Right lobe of liver (tissue), 4 donors: Measurements from ENCODE around the gene CLDN4.

Experiments used
- POLR2A ChIP-seq: fragments of 450-650 bp; IDR thresholded peaks from one replicate; pipeline ENCODE4 v1.6.1; 2017; ENCODE audit warnings: antibody characterized with exemption, mild to moderate bottlenecking
- TF ChIP-seq, protein P1 (sequence below), 4 donors: fragments of 200-600 bp in 3 of 4; fragments of 450-650 bp in 1 of 4; IDR thresholded peaks; one replicate each; pipeline versions ENCODE4 v1.5.1 to v1.8.0; 2016 to 2022; ENCODE audit warnings: antibody characterized with exemption in 4 of 4, mild to moderate bottlenecking in 2 of 4
- donor health status: DM: no; HTN: no; CAD: no.
- donor health status: DM: no; HTN: no; CAD: no.
- donor health status: DM: no; HTN: yes; CAD: no.

DNA sequence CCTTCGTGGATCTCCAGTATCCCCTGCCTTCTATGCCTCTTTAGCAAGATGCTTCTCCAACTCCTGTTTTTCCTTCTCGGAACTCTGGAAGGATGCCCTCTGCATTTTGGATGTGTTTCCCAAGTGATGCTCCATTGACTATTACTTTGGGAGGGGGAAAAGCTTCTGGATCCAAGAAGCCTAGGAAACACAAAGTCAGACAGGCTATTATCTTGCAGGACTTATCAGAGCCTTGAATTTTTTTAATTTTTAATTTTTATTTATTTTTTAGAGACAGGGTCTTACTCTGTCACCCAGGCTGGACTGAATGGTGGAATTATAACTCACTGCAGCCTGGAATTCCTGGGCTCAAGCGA lies 51.2 kb downstream of the CLDN4 start:
- TF ChIP-seq, protein P1, sequence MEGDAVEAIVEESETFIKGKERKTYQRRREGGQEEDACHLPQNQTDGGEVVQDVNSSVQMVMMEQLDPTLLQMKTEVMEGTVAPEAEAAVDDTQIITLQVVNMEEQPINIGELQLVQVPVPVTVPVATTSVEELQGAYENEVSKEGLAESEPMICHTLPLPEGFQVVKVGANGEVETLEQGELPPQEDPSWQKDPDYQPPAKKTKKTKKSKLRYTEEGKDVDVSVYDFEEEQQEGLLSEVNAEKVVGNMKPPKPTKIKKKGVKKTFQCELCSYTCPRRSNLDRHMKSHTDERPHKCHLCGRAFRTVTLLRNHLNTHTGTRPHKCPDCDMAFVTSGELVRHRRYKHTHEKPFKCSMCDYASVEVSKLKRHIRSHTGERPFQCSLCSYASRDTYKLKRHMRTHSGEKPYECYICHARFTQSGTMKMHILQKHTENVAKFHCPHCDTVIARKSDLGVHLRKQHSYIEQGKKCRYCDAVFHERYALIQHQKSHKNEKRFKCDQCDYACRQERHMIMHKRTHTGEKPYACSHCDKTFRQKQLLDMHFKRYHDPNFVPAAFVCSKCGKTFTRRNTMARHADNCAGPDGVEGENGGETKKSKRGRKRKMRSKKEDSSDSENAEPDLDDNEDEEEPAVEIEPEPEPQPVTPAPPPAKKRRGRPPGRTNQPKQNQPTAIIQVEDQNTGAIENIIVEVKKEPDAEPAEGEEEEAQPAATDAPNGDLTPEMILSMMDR (IDR thresholded peaks at IDR 0.05), result no peak
- no peak for TF ChIP-seq POLR2A
